Adrenal gland (tissue), 5 donors: Measurements from ENCODE around the gene IMP3.

Experiments
- POLR2A ChIP-seq, 2 donors: fragments of 450-650 bp; IDR thresholded peaks; one replicate each; pipeline ENCODE4 v1.6.1; 2017; ENCODE audit warnings: antibody characterized with exemption in 2 of 2, mild to moderate bottlenecking in 2 of 2, moderate library complexity in 1 of 2
- TF ChIP-seq, protein P1 (sequence below), 6 experiments: fragments of 450-650 bp in 4 of 6; fragments of 200-600 bp in 2 of 6; sonication (generic) in 1 of 6; IDR thresholded peaks; 1 replicate in 5 of 6; 2 replicates in 1 of 6; pipeline versions ENCODE4 v1.5.1 to v1.8.0; 2016 to 2021; ENCODE audit warnings: antibody characterized with exemption in 6 of 6, mild to moderate bottlenecking in 2 of 6, moderate library complexity in 1 of 6
- donor health status: DM: no; HTN: no; CAD: no.

DNA sequence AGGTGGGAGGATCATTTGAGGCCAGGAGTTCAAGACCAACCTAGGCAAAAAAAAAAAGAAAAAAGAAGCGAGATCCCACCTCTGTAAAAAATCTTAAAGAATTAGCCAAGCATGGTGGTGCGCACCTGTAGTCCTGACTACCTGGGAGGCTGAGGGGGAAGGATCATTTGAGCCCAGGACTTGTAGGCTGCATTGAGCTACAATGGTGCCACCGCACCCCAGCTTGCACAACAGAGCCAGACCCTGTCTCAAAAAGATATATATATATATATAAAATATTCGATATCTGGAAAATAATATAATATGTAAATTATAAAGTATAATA lies 1.1 kb upstream of the IMP3 start:
- TF ChIP-seq, protein P1, sequence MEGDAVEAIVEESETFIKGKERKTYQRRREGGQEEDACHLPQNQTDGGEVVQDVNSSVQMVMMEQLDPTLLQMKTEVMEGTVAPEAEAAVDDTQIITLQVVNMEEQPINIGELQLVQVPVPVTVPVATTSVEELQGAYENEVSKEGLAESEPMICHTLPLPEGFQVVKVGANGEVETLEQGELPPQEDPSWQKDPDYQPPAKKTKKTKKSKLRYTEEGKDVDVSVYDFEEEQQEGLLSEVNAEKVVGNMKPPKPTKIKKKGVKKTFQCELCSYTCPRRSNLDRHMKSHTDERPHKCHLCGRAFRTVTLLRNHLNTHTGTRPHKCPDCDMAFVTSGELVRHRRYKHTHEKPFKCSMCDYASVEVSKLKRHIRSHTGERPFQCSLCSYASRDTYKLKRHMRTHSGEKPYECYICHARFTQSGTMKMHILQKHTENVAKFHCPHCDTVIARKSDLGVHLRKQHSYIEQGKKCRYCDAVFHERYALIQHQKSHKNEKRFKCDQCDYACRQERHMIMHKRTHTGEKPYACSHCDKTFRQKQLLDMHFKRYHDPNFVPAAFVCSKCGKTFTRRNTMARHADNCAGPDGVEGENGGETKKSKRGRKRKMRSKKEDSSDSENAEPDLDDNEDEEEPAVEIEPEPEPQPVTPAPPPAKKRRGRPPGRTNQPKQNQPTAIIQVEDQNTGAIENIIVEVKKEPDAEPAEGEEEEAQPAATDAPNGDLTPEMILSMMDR (IDR thresholded peaks at IDR 0.05): no peak
- TF ChIP-seq POLR2A (IDR thresholded peaks at IDR 0.05): no peak
